ENCODE measurements around the gene CPE.

CPE gene

DNA sequence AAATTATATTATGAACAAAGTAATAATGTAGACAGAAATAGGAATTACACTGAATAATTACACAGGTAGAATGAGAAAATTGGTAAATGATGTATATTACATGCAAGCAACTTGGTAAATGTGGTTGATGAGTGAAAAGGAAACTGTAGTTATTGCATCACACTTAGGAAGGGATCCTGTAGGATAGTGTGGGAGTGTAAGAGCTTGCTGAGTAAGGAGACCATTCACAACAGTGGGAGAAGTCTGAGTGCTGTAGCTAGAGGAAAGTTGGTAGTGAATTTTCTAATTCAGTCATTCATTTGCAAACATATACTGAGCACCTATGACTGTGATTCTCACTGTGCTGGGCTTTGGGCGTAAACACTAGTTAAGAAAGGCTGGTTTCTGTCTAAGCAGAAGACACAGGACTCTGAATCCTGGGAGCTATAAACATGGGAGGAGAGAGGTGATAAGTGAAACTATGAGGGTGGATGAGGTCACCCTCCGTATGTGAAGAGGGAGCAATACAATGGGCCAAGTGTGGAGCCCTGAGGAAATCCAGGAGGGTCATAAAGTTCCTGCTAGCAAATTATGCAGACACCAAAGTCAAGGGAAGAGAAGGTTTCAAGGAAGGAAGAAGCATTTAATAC lies 14.2 kb upstream of the CPE start:
- no peak overlapping the region for H3K27ac ChIP-seq (ENCODE audit: low read length)
- no peaks in the 10 kb centered on the region for H3K79me2 ChIP-seq (ENCODE audit: low read length)
- no peak overlapping the region for H2AFZ ChIP-seq (ENCODE audit: low read length)
- no peaks in the 10 kb centered on the region for H3F3A ChIP-seq (ENCODE audit: insufficient read depth, low read length)
- no peaks in the 10 kb centered on the region for H3K9me2 ChIP-seq (replicated peaks; ENCODE audit: insufficient read depth, low read length)
- no peaks in the 10 kb centered on the region for H3K36me3 ChIP-seq (replicated peaks; ENCODE audit: insufficient read depth, low read length)
- no peak overlapping the region for H3K9ac ChIP-seq (ENCODE audit: low read length)
- no peak for TF ChIP-seq EZH2 (optimal IDR thresholded peaks at IDR 0.05; ENCODE audit: low read depth, low read length)
- no peak for TF ChIP-seq EZH2phosphoT487 (IDR thresholded peaks at IDR 0.05; ENCODE audit: low read length)
- TF ChIP-seq, protein P1, sequence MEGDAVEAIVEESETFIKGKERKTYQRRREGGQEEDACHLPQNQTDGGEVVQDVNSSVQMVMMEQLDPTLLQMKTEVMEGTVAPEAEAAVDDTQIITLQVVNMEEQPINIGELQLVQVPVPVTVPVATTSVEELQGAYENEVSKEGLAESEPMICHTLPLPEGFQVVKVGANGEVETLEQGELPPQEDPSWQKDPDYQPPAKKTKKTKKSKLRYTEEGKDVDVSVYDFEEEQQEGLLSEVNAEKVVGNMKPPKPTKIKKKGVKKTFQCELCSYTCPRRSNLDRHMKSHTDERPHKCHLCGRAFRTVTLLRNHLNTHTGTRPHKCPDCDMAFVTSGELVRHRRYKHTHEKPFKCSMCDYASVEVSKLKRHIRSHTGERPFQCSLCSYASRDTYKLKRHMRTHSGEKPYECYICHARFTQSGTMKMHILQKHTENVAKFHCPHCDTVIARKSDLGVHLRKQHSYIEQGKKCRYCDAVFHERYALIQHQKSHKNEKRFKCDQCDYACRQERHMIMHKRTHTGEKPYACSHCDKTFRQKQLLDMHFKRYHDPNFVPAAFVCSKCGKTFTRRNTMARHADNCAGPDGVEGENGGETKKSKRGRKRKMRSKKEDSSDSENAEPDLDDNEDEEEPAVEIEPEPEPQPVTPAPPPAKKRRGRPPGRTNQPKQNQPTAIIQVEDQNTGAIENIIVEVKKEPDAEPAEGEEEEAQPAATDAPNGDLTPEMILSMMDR (IDR thresholded peaks at IDR 0.05; ENCODE audit: low read length), result no peak
- H3K27me3 ChIP-seq (replicated peaks; ENCODE audit: insufficient read depth, low read length), result no peaks in the 10 kb centered on the region
- DNase-seq, result no peak
- H4K20me1 ChIP-seq (ENCODE audit: insufficient read depth, low read length), result no peaks in the 10 kb centered on the region
- H3K4me3 ChIP-seq (ENCODE audit: low read length), result no peak overlapping the region
- no peaks in the 10 kb centered on the region for H3K9me3 ChIP-seq (replicated peaks; ENCODE audit: insufficient read depth, low read length)
- H3K4me2 ChIP-seq (ENCODE audit: low read depth, low read length), result no peak overlapping the region
- no peaks in the 10 kb centered on the region for H3K4me1 ChIP-seq (ENCODE audit: low read length)

DNA sequence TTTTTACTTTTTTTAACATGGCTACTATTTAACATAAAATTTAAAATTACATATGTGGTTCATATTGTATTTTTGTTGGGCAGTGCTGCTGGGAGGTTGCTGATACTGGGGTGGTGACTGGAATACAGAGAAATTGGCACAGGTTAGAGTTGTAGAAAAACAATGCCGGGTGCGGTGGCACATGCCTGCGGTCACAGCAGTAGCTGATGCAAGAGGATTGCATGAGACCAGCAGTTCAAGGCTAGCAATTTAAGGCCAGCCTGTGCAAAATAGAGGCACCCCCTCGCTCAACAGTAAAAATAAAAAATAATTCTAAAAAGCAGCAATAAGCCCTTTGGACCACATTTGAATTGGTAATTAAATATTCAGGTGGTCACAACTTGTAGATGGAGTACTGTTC lies 11.8 kb upstream of the CPE start:
- Histone ChIP-seq H3K27me3 (replicated peaks; ENCODE audit: insufficient read depth, low read length) (no peaks in the 10 kb centered on the region), H3K4me3 (ENCODE audit: low read length) (no peak overlapping the region), H3K9me3 (replicated peaks; ENCODE audit: insufficient read depth, low read length) (no peaks in the 10 kb centered on the region), H3F3A (ENCODE audit: insufficient read depth, low read length) (no peaks in the 10 kb centered on the region), H2AFZ (ENCODE audit: low read length) (no peak overlapping the region), H3K9me2 (replicated peaks; ENCODE audit: insufficient read depth, low read length) (no peaks in the 10 kb centered on the region), H3K4me2 (ENCODE audit: low read depth, low read length) (no peak overlapping the region), H3K79me2 (ENCODE audit: low read length) (no peaks in the 10 kb centered on the region), H4K20me1 (ENCODE audit: insufficient read depth, low read length) (no peaks in the 10 kb centered on the region), H3K4me1 (ENCODE audit: low read length) (no peaks in the 10 kb centered on the region), H3K27ac (ENCODE audit: low read length) (no peak overlapping the region), H3K9ac (ENCODE audit: low read length) (no peak overlapping the region), H3K36me3 (replicated peaks; ENCODE audit: insufficient read depth, low read length) (no peaks in the 10 kb centered on the region)
- no peak for DNase-seq
- TF ChIP-seq EZH2phosphoT487 (IDR thresholded peaks at IDR 0.05; ENCODE audit: low read length), result no peak
- TF ChIP-seq EZH2 (optimal IDR thresholded peaks at IDR 0.05; ENCODE audit: low read depth, low read length), result no peak
- TF ChIP-seq, protein P1 (IDR thresholded peaks at IDR 0.05; ENCODE audit: low read length), result no peak

DNA sequence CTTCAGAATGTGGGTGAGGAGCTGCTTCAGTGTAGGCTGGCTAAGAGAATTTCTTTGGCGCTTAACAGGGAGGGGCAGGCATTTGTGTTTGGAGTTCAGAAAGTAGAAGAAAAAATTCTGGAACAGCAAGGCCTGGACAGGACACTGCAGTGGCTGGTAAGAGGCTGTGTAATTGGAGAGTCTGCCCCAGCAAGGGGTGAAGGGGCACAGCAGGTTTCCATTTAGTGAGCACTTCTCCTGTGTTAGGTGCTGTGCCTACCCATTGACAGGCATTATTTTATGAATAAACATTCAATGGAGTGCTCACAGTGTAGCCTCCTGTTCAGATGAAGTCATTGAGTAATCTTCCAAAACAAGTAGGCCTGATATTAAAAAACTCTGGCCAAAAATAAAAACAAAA lies 10.7 kb upstream of the CPE start:
- Histone ChIP-seq H3K4me3 (ENCODE audit: low read length) (no peak overlapping the region), H4K20me1 (ENCODE audit: insufficient read depth, low read length) (no peaks in the 10 kb centered on the region), H3K27ac (ENCODE audit: low read length) (no peak overlapping the region), H3K9me2 (replicated peaks; ENCODE audit: insufficient read depth, low read length) (no peaks in the 10 kb centered on the region), H3K9ac (ENCODE audit: low read length) (no peak overlapping the region), H3K79me2 (ENCODE audit: low read length) (no peaks in the 10 kb centered on the region), H3K9me3 (replicated peaks; ENCODE audit: insufficient read depth, low read length) (no peaks in the 10 kb centered on the region), H3K4me2 (ENCODE audit: low read depth, low read length) (no peak overlapping the region), H3F3A (ENCODE audit: insufficient read depth, low read length) (no peaks in the 10 kb centered on the region), H2AFZ (ENCODE audit: low read length) (no peak overlapping the region), H3K36me3 (replicated peaks; ENCODE audit: insufficient read depth, low read length) (no peaks in the 10 kb centered on the region), H3K27me3 (replicated peaks; ENCODE audit: insufficient read depth, low read length) (no peaks in the 10 kb centered on the region), H3K4me1 (ENCODE audit: low read length) (no peaks in the 10 kb centered on the region)
- no peak for TF ChIP-seq EZH2 (optimal IDR thresholded peaks at IDR 0.05; ENCODE audit: low read depth, low read length)
- TF ChIP-seq, protein P1 (IDR thresholded peaks at IDR 0.05; ENCODE audit: low read length), result no peak
- TF ChIP-seq EZH2phosphoT487 (IDR thresholded peaks at IDR 0.05; ENCODE audit: low read length), result no peak
- no peak for DNase-seq
